SK-N-SH (cell line): ENCODE measurements around the gene TRIM44. TPM values are rescaled to one million over a fixed set of nuclear protein-coding genes. Genes with fewer than 3 reads are reported as not detected.

Source experiments
- CTCF ChIA-PET: fragments of 300-600, 350-600 bp; formaldehyde crosslinking; extraction: SDS; loops from one replicate; lab custom pipeline; 2021; lab: Yijun Ruan, JAX
- POLR2A ChIA-PET: fragments of 350-600 bp; sonication (Branson Sonifier 250); formaldehyde crosslinking; extraction: SDS; loops from one replicate; lab custom pipeline; 2020; ENCODE audit warnings: antibody characterized with exemption, inconsistent platforms; lab: Yijun Ruan, JAX
- DNase-seq: peaks from one replicate; pipeline ENCODE4 v3.0.0; 2012
- H2AFZ ChIP-seq: fragments of 200-600 bp; sonication (generic); 2 replicates; pipeline ENCODE4 v1.8.1; 2016; ENCODE audit warnings: antibody characterized with exemption, mild to moderate bottlenecking, low read depth
- H3F3A ChIP-seq: fragments of 200-600 bp; sonication (generic); replicated peaks from 2 replicates; pipeline ENCODE3; 2016; ENCODE audit warnings: antibody characterized with exemption, mild to moderate bottlenecking; ENCODE audit not compliant: insufficient read depth
- H3K27ac ChIP-seq, 2 experiments: fragments of 200-500 bp in 1 of 2; fragments of 200-600 bp in 1 of 2; sonication (Bioruptor generic) in 1 of 2; sonication (generic), shearing (Covaris generic) in 1 of 2; 2 replicates each; pipeline versions ENCODE4 v1.5.1 to v1.6.1; 2014 to 2016; ENCODE audit warnings: low read depth in 2 of 2, inconsistent platforms in 1 of 2, low read length in 1 of 2, mild to moderate bottlenecking in 1 of 2, mixed read lengths in 1 of 2
- H3K27me3 ChIP-seq: fragments of 200-600 bp; sonication (generic), shearing (Covaris generic); 2 replicates; pipeline ENCODE4 v1.6.1; 2016; ENCODE audit warnings: mixed run types; ENCODE audit not compliant: insufficient read depth
- H3K36me3 ChIP-seq, 2 experiments: fragments of 200-500 bp in 1 of 2; fragments of 200-600 bp in 1 of 2; sonication (Bioruptor generic) in 1 of 2; sonication (generic) in 1 of 2; replicated peaks in 1 of 2; 2 replicates each; pipeline versions ENCODE3 to v1.5.1; 2014 to 2016; ENCODE audit warnings: low read length in 1 of 2, mild to moderate bottlenecking in 1 of 2; ENCODE audit not compliant: insufficient read depth in 2 of 2, control insufficient read depth in 1 of 2
- H3K4me1 ChIP-seq, 2 experiments: fragments of 200-500 bp in 1 of 2; fragments of 200-600 bp in 1 of 2; sonication (Bioruptor generic) in 1 of 2; sonication (generic), shearing (Covaris generic) in 1 of 2; 2 replicates each; pipeline versions ENCODE4 v1.5.1 to v1.6.1; 2014 to 2016; ENCODE audit warnings: low read depth in 1 of 2, low read length in 1 of 2, mixed run types in 1 of 2; ENCODE audit not compliant: insufficient read depth in 2 of 2, control insufficient read depth in 1 of 2
- H3K4me2 ChIP-seq: fragments of 200-600 bp; sonication (generic), shearing (Covaris generic); 2 replicates; pipeline ENCODE4 v1.6.1; 2017; ENCODE audit warnings: mixed run types
- H3K4me3 ChIP-seq, 2 experiments: fragments of 200-500 bp in 1 of 2; fragments of 200-600 bp in 1 of 2; sonication (Bioruptor generic) in 1 of 2; sonication (generic), shearing (Covaris generic) in 1 of 2; 2 replicates each; pipeline versions ENCODE4 v1.5.1 to v1.8.1; 2014 to 2016; ENCODE audit warnings: low read depth in 2 of 2, inconsistent platforms in 1 of 2, low read length in 1 of 2, mild to moderate bottlenecking in 1 of 2, mixed read lengths in 1 of 2, moderate library complexity in 1 of 2
- H3K79me2 ChIP-seq: fragments of 200-600 bp; sonication (generic); 2 replicates; pipeline ENCODE4 v1.8.1; 2017; ENCODE audit warnings: mild to moderate bottlenecking; ENCODE audit not compliant: insufficient read depth
- H3K9ac ChIP-seq: fragments of 200-600 bp; sonication (generic); 2 replicates; pipeline ENCODE4 v1.6.1; 2017; ENCODE audit warnings: mixed run types
- H3K9me2 ChIP-seq: fragments of 200-600 bp; sonication (generic); 2 replicates; pipeline ENCODE4 v1.6.1; 2017; ENCODE audit warnings: mixed run types
- H3K9me3 ChIP-seq: fragments of 200-600 bp; sonication (generic); 2 replicates; pipeline ENCODE4 v1.6.1; 2017; ENCODE audit warnings: mixed run types, mild to moderate bottlenecking, moderate library complexity
- H4K20me1 ChIP-seq: fragments of 200-600 bp; sonication (generic); 2 replicates; pipeline ENCODE4 v1.6.1; 2017; ENCODE audit warnings: mild to moderate bottlenecking, mixed run types; ENCODE audit not compliant: insufficient read depth
- CHD2 ChIP-seq: fragments of 150-350 bp; IDR thresholded peaks from 2 replicates; pipeline ENCODE4 v1.6.1; 2018; ENCODE audit warnings: low read length; ENCODE audit not compliant: partially characterized antibody
- EP300 ChIP-seq, 2 experiments: IDR thresholded peaks; 2 replicates each; pipeline versions ENCODE4 v1.4.0 to v1.6.1; 2012; ENCODE audit warnings: borderline replicate concordance in 1 of 2, low read depth in 1 of 2, low read length in 1 of 2
- EZH2phosphoT487 ChIP-seq: fragments of 200-600 bp; sonication (generic); IDR thresholded peaks from 2 replicates; pipeline ENCODE4 v1.6.1; 2017; ENCODE audit warnings: low read depth, mixed run types, mild to moderate bottlenecking, antibody characterized with exemption, moderate library complexity, borderline replicate concordance
- FOXM1 ChIP-seq: IDR thresholded peaks from 2 replicates; pipeline ENCODE4 v1.4.0; 2012; ENCODE audit warnings: low read depth, mild to moderate bottlenecking
- JUND ChIP-seq: IDR thresholded peaks from 2 replicates; pipeline ENCODE4 v1.4.0; 2012
- MEF2A ChIP-seq: IDR thresholded peaks from 2 replicates; pipeline ENCODE4 v1.4.0; 2012; ENCODE audit warnings: low read depth, borderline replicate concordance
- MXI1 ChIP-seq: IDR thresholded peaks from 2 replicates; pipeline ENCODE4 v1.6.1; 2012; ENCODE audit warnings: mild to moderate bottlenecking, low read depth, low read length, improper control_type of control experiment
- NRF1 ChIP-seq: IDR thresholded peaks from 2 replicates; pipeline ENCODE4 v1.6.1; 2012; ENCODE audit warnings: low read depth, mild to moderate bottlenecking, low read length
- RAD21 ChIP-seq: IDR thresholded peaks from 2 replicates; pipeline ENCODE4 v1.6.1; 2012; ENCODE audit warnings: mild to moderate bottlenecking, low read length
- RCOR1 ChIP-seq: fragments of 150-350 bp; IDR thresholded peaks from 2 replicates; pipeline ENCODE4 v1.6.1; 2017; ENCODE audit warnings: antibody characterized with exemption, low read length
- RFX5 ChIP-seq: IDR thresholded peaks from 2 replicates; pipeline ENCODE4 v1.6.1; 2012; ENCODE audit warnings: mild to moderate bottlenecking, improper control_type of control experiment, low read length
- SIN3A ChIP-seq: IDR thresholded peaks from 2 replicates; pipeline ENCODE4 v1.6.1; 2012; ENCODE audit warnings: low read depth, mild to moderate bottlenecking, low read length, moderate library complexity, borderline replicate concordance
- TCF12 ChIP-seq: IDR thresholded peaks from 2 replicates; pipeline ENCODE4 v1.4.0; 2012
- TEAD4 ChIP-seq: IDR thresholded peaks from 2 replicates; pipeline ENCODE4 v1.4.0; 2012; ENCODE audit warnings: mild to moderate bottlenecking, borderline replicate concordance; ENCODE audit not compliant: insufficient read depth
- YY1 ChIP-seq: IDR thresholded peaks from 2 replicates; pipeline ENCODE4 v1.4.0; 2012; ENCODE audit warnings: low read depth, mild to moderate bottlenecking
- WGBS: methylation state at CpG from one replicate; pipeline ENCODE4 v1.1.6; 2017; ENCODE audit warnings: low lambda C conversion rate; 5-methylcytosine and 5-hydroxymethylcytosine counted together
- polyA plus RNA-seq, 3 experiments: library from polyadenylated mRNA; depleted of rRNA; stranded (reverse); fragments of >200 nt; gene quantifications; 2 replicates each; pipeline ENCODE4 v1.2.3, GENCODE V29; 2012
- TF ChIP-seq, protein P1 (sequence below): IDR thresholded peaks from 2 replicates; pipeline ENCODE4 v1.4.0; 2012; ENCODE audit warnings: low read depth, borderline replicate concordance
- TF ChIP-seq, protein P2 (sequence below): IDR thresholded peaks from 2 replicates; pipeline ENCODE4; 2012
- TF ChIP-seq, protein P3 (sequence below): IDR thresholded peaks from 2 replicates; pipeline ENCODE4 v1.4.0; 2012; ENCODE audit warnings: low read depth
- TF ChIP-seq, protein P4 (sequence below): fragments of 200-600 bp; sonication (generic); IDR thresholded peaks from 2 replicates; pipeline ENCODE4 v1.6.1; 2017; ENCODE audit warnings: antibody characterized with exemption, mild to moderate bottlenecking, moderate library complexity
- TF ChIP-seq, protein P5 (sequence below): fragments of 150-350 bp; IDR thresholded peaks from 2 replicates; pipeline ENCODE4 v1.6.1; 2017; ENCODE audit warnings: antibody characterized with exemption, low read length, low read depth, borderline replicate concordance

Gene TRIM44
- polyA plus RNA-seq, 1 of the 3 experiments (the other 2 are of a cell fraction), result 34.1 TPM

DNA sequence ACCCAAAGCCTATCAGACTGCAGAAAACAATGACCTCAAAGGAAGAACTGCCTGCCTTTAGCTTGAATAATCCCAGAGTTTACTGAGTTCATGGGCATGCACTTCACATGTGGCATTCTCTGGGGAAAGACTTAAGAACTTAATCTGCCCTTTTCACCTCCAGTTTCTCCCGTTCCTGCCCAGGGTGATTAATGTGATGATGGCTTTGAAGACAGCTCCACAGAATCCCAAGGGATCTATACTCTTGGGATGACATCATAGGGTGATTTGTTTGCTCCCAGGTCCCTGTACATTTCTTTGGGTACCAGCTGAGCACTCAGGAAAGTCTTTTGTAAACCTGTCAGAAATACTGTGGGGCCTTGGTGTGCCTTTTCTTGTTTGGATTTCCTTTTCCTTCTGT, 30.3 kb upstream of the TRIM44 start:
- H3K27me3 ChIP-seq, result no peaks in the 10 kb centered on the region
- no peaks in the 10 kb centered on the region for H3K36me3 ChIP-seq
- no peaks in the 10 kb centered on the region for H4K20me1 ChIP-seq
- peaks cover 0 to 27% of the 10 kb centered on the region in 2 experiments; a peak in 1 of 4 replicates for H3K4me1 ChIP-seq
- 82% methylated on average over 1 of the region's 1 CpG for WGBS
- DNase-seq, result no peak
- no peaks in the 10 kb centered on the region for H3K79me2 ChIP-seq
- no peaks in the 10 kb centered on the region for H3K9me2 ChIP-seq
- H3K9me3 ChIP-seq, result no peaks in the 10 kb centered on the region
- no peak overlapping the region for H3K27ac ChIP-seq
- no peak overlapping the region for H3K4me3 ChIP-seq
- no peak overlapping the region for H3K9ac ChIP-seq
- no peak overlapping the region for H2AFZ ChIP-seq
- H3K4me2 ChIP-seq, result no peak overlapping the region
- H3F3A ChIP-seq, result peaks cover 7% of the 10 kb centered on the region
- POLR2A ChIA-PET, result no interaction called here
- TF ChIP-seq MXI1, result no peak
- TF ChIP-seq JUND, result no peak
- TF ChIP-seq RFX5, result no peak
- TF ChIP-seq RAD21, result no peak
- TF ChIP-seq NRF1, result no peak
- TF ChIP-seq, protein P1, sequence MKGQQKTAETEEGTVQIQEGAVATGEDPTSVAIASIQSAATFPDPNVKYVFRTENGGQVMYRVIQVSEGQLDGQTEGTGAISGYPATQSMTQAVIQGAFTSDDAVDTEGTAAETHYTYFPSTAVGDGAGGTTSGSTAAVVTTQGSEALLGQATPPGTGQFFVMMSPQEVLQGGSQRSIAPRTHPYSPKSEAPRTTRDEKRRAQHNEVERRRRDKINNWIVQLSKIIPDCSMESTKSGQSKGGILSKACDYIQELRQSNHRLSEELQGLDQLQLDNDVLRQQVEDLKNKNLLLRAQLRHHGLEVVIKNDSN, result no peak
- TF ChIP-seq MEF2A, result no peak
- TF ChIP-seq FOXM1, result no peak
- CTCF ChIA-PET, result interaction anchor here (1.4 to 2.3 kb wide), 2 partner anchors 9 to 17 kb away, joined by 3 to 11 read pairs; no protein-coding TSS in a partner anchor

DNA sequence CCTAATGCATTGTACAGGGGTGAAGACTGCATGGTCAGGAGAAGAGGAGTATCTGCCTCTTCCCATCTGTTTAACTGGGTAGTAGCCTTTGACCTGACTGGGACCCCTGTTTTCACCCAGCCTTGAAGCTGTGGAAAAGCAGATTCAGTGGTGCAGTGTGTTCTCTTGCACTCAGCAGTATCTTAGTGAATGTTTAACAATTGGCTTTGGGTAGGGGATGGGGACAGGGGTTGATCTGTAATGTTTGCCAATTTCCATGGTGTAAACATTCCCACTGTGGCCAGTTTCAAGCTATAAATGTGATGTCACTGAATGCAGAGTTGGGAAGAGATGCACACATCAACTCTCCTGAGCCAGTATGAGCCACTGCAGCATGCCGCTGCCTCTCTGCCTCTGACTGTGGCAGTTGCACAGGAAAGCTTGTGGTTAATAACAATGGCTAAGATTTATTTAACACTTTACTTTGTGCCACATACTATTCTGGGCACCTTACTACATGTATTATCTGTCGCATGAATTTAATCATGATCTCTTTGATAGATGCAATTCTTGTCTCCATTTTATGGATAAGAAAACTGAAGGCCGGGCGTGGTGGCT, 28.6 kb upstream of the TRIM44 start:
- H3K27me3 ChIP-seq, result no peaks in the 10 kb centered on the region
- POLR2A ChIA-PET, result no interaction called here
- no peaks in the 10 kb centered on the region for H4K20me1 ChIP-seq
- H3F3A ChIP-seq, result peaks cover 7% of the 10 kb centered on the region
- H2AFZ ChIP-seq, result no peak overlapping the region
- no peak for DNase-seq
- CTCF ChIA-PET, result interaction anchor here (1.7 to 2.3 kb wide), 2 partner anchors 11 to 14 kb away, joined by 5 to 11 read pairs; no protein-coding TSS in a partner anchor
- no peak overlapping the region for H3K27ac ChIP-seq
- H3K4me1 ChIP-seq, result peaks cover 0 to 24% of the 10 kb centered on the region in 2 experiments; a peak in 2 of 4 replicates
- H3K36me3 ChIP-seq, result no peaks in the 10 kb centered on the region
- no peaks in the 10 kb centered on the region for H3K9me2 ChIP-seq
- H3K4me3 ChIP-seq, result no peak overlapping the region
- H3K4me2 ChIP-seq, result no peak overlapping the region
- TF ChIP-seq TCF12 (no peak), SIN3A (no peak), RAD21 (no peak), EP300 (IDR thresholded peaks at IDR 0.05; ENCODE audit: borderline replicate concordance in 1 of 2, low read depth in 1 of 2, low read length in 1 of 2) (no peak), CHD2 (no peak), RCOR1 (no peak), TEAD4 (no peak), EZH2phosphoT487 (no peak), YY1 (no peak)
- TF ChIP-seq, protein P2, sequence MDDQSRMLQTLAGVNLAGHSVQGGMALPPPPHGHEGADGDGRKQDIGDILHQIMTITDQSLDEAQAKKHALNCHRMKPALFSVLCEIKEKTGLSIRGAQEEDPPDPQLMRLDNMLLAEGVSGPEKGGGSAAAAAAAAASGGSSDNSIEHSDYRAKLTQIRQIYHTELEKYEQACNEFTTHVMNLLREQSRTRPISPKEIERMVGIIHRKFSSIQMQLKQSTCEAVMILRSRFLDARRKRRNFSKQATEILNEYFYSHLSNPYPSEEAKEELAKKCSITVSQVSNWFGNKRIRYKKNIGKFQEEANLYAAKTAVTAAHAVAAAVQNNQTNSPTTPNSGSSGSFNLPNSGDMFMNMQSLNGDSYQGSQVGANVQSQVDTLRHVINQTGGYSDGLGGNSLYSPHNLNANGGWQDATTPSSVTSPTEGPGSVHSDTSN, result no peak
- TF ChIP-seq, protein P3, sequence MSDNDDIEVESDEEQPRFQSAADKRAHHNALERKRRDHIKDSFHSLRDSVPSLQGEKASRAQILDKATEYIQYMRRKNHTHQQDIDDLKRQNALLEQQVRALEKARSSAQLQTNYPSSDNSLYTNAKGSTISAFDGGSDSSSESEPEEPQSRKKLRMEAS, result no peak
- TF ChIP-seq, protein P4, sequence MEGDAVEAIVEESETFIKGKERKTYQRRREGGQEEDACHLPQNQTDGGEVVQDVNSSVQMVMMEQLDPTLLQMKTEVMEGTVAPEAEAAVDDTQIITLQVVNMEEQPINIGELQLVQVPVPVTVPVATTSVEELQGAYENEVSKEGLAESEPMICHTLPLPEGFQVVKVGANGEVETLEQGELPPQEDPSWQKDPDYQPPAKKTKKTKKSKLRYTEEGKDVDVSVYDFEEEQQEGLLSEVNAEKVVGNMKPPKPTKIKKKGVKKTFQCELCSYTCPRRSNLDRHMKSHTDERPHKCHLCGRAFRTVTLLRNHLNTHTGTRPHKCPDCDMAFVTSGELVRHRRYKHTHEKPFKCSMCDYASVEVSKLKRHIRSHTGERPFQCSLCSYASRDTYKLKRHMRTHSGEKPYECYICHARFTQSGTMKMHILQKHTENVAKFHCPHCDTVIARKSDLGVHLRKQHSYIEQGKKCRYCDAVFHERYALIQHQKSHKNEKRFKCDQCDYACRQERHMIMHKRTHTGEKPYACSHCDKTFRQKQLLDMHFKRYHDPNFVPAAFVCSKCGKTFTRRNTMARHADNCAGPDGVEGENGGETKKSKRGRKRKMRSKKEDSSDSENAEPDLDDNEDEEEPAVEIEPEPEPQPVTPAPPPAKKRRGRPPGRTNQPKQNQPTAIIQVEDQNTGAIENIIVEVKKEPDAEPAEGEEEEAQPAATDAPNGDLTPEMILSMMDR, result no peak
- TF ChIP-seq, protein P5, sequence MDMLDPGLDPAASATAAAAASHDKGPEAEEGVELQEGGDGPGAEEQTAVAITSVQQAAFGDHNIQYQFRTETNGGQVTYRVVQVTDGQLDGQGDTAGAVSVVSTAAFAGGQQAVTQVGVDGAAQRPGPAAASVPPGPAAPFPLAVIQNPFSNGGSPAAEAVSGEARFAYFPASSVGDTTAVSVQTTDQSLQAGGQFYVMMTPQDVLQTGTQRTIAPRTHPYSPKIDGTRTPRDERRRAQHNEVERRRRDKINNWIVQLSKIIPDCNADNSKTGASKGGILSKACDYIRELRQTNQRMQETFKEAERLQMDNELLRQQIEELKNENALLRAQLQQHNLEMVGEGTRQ, result no peak
- TF ChIP-seq, protein P1, result no peak
- no peak overlapping the region for H3K9ac ChIP-seq
- no peaks in the 10 kb centered on the region for H3K79me2 ChIP-seq
- H3K9me3 ChIP-seq, result no peaks in the 10 kb centered on the region
- WGBS, result 86% methylated on average over 4 of the region's 4 CpGs
